HepG2 (cell line): ENCODE results near the gene KLF11. TPM values are rescaled to one million over a fixed set of nuclear protein-coding genes. Genes with fewer than 3 reads are reported as not detected.

Source experiments
- ATF3 ChIP-seq: sonication (generic); formaldehyde crosslinking; IDR thresholded peaks from 2 replicates; pipeline ENCODE4 v1.4.0; 2020; ENCODE audit warnings: missing genetic modification reagents
- FOSL1 ChIP-seq: sonication (generic); formaldehyde crosslinking; IDR thresholded peaks from 2 replicates; pipeline ENCODE4 v1.9.0; 2021; ENCODE audit warnings: missing genetic modification reagents, borderline replicate concordance
- GPN1 ChIP-seq: sonication (generic); formaldehyde crosslinking; IDR thresholded peaks from 2 replicates; pipeline ENCODE4 v1.5.1; 2020; ENCODE audit warnings: missing genetic modification reagents, borderline replicate concordance
- GTF2F1 ChIP-seq: fragments of 150-350 bp; IDR thresholded peaks from 2 replicates; pipeline ENCODE4 v1.6.1; 2014; ENCODE audit warnings: low read length
- MIXL1 ChIP-seq: IDR thresholded peaks from 2 replicates; pipeline ENCODE4 v1.6.1; 2016
- PHB2 ChIP-seq: fragments of 450-650 bp; IDR thresholded peaks from 2 replicates; pipeline ENCODE4 v1.6.1; 2018; ENCODE audit not compliant: partially characterized antibody
- PLSCR1 ChIP-seq: sonication (generic); formaldehyde crosslinking; IDR thresholded peaks from 2 replicates; pipeline ENCODE4 v1.5.0; 2020; ENCODE audit warnings: missing genetic modification reagents, mild to moderate bottlenecking, borderline replicate concordance
- RBAK ChIP-seq: sonication (generic); formaldehyde crosslinking; IDR thresholded peaks from 2 replicates; pipeline ENCODE4 v1.5.1; 2020; ENCODE audit warnings: mild to moderate bottlenecking, missing genetic modification reagents
- THAP7 ChIP-seq: sonication (generic); formaldehyde crosslinking; IDR thresholded peaks from 2 replicates; pipeline ENCODE4 v1.8.1; 2023; ENCODE audit warnings: mild to moderate bottlenecking, missing genetic modification reagents
- ZMYM2 ChIP-seq: sonication (generic); formaldehyde crosslinking; IDR thresholded peaks from 2 replicates; pipeline ENCODE4 v1.8.0; 2022; ENCODE audit warnings: mild to moderate bottlenecking, missing genetic modification reagents
- ZNF335 ChIP-seq: sonication (generic); formaldehyde crosslinking; IDR thresholded peaks from 2 replicates; pipeline ENCODE4 v1.4.0; 2020; ENCODE audit warnings: missing genetic modification reagents
- ZNF589 ChIP-seq: sonication (generic); formaldehyde crosslinking; conservative IDR thresholded peaks from 2 replicates; pipeline ENCODE4 v1.8.0; 2022; ENCODE audit warnings: mild to moderate bottlenecking, moderate library complexity, missing genetic modification reagents
- ZNF609 ChIP-seq: sonication (generic); formaldehyde crosslinking; IDR thresholded peaks from 2 replicates; pipeline ENCODE4 v1.4.0; 2020; ENCODE audit warnings: mild to moderate bottlenecking, missing genetic modification reagents, borderline replicate concordance
- polyA plus RNA-seq, 8 experiments: library from polyadenylated mRNA; depleted of rRNA in 3 of 8; stranded (reverse) in 7 of 8; unstranded in 1 of 8; fragments of >200 nt; fragmentation: Illumina TruSeq in 4 of 8; extraction: Trizol in 4 of 8; gene quantifications; 2 replicates each; pipeline versions ENCODE4 v1.2.1 to v1.2.3, GENCODE V29; 2011 to 2016; ENCODE audit warnings: low read depth in 4 of 8, missing spikeins in 1 of 8, mixed read lengths in 1 of 8; ENCODE audit not compliant: insufficient read depth in 1 of 8
- total RNA-seq, 5 experiments: library from RNA; depleted of rRNA; stranded (reverse); fragments of >200 nt; fragmentation: Illumina TruSeq; extraction: Trizol; gene quantifications; 2 replicates each; pipeline ENCODE4 v1.2.3, GENCODE V29; 2016; ENCODE audit warnings: low read depth in 1 of 5
- TF ChIP-seq, protein P1 (sequence below): sonication (generic); formaldehyde crosslinking; IDR thresholded peaks from one replicate; pipeline ENCODE4 v1.5.1; 2020; ENCODE audit warnings: mild to moderate bottlenecking, missing genetic modification reagents; ENCODE audit errors: not compliant biosample characterization

KLF11 gene
- total and polyA plus RNA-seq, 2 of the 13 experiments (the other 11 are each of a cell fraction or from before 2014, with no cell fraction given): 2.5 to 11.8 TPM

GRCh38 chr2:10042301-10043161 lies 819 bp upstream of the KLF11 start (continued):
- TF ChIP-seq ZNF335 (CRISPR knock-in tag) (no peak), GPN1 (CRISPR knock-in tag) (no peak), FOSL1 (no peak), ATF3 (CRISPR knock-in tag) (no peak), RBAK (CRISPR knock-in tag) (0 out of 2 replicates have a peak, but pooled peaks have one; percentile 4), ZNF609 (CRISPR knock-in tag) (no peak), PLSCR1 (CRISPR knock-in tag) (no peak), THAP7 (CRISPR knock-in tag) (no peak), ZMYM2 (no peak), PHB2 (no peak), ZNF589 (CRISPR knock-in tag) (no peak), GTF2F1 (no peak), MIXL1 (no peak)
- TF ChIP-seq, protein P1, sequence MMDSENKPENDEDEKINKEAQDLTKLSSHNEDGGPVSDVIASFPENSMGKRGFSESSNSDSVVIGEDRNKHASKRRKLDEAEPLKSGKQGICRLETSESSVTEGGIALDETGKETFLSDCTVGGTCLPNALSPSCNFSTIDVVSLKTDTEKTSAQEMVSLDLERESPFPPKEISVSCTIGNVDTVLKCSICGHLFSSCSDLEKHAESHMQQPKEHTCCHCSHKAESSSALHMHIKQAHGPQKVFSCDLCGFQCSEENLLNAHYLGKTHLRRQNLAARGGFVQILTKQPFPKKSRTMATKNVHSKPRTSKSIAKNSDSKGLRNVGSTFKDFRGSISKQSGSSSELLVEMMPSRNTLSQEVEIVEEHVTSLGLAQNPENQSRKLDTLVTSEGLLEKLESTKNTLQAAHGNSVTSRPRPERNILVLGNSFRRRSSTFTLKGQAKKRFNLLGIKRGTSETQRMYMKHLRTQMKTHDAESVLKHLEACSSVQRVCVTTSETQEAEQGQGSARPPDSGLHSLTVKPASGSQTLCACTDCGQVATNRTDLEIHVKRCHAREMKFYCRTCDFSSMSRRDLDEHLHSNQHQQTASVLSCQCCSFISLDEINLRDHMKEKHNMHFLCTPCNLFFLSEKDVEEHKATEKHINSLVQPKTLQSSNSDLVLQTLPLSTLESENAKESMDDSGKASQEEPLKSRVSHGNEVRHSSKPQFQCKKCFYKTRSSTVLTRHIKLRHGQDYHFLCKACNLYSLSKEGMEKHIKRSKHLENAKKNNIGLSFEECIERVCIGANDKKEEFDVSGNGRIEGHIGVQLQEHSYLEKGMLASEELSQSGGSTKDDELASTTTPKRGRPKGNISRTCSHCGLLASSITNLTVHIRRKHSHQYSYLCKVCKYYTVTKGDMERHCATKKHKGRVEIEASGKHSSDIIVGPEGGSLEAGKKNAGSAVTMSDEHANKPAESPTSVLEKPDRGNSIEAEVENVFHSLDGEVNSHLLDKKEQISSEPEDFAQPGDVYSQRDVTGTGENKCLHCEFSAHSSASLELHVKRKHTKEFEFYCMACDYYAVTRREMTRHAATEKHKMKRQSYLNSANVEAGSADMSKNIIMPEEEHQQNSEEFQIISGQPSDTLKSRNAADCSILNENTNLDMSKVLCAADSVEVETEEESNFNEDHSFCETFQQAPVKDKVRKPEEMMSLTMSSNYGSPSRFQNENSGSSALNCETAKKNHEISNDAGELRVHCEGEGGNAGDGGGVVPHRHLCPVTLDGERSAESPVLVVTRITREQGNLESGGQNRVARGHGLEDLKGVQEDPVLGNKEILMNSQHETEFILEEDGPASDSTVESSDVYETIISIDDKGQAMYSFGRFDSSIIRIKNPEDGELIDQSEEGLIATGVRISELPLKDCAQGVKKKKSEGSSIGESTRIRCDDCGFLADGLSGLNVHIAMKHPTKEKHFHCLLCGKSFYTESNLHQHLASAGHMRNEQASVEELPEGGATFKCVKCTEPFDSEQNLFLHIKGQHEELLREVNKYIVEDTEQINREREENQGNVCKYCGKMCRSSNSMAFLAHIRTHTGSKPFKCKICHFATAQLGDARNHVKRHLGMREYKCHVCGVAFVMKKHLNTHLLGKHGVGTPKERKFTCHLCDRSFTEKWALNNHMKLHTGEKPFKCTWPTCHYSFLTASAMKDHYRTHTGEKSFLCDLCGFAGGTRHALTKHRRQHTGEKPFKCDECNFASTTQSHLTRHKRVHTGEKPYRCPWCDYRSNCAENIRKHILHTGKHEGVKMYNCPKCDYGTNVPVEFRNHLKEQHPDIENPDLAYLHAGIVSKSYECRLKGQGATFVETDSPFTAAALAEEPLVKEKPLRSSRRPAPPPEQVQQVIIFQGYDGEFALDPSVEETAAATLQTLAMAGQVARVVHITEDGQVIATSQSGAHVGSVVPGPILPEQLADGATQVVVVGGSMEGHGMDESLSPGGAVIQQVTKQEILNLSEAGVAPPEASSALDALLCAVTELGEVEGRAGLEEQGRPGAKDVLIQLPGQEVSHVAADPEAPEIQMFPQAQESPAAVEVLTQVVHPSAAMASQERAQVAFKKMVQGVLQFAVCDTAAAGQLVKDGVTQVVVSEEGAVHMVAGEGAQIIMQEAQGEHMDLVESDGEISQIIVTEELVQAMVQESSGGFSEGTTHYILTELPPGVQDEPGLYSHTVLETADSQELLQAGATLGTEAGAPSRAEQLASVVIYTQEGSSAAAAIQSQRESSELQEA: no peak
